ENCODE measurements around the gene GSTCD.
"Not testable (repeated sequence)": the region's sequence is repeated elsewhere in the genome, so short reads cannot be mapped to it uniquely, and the experiment has no call there.

GSTCD gene, protein sequence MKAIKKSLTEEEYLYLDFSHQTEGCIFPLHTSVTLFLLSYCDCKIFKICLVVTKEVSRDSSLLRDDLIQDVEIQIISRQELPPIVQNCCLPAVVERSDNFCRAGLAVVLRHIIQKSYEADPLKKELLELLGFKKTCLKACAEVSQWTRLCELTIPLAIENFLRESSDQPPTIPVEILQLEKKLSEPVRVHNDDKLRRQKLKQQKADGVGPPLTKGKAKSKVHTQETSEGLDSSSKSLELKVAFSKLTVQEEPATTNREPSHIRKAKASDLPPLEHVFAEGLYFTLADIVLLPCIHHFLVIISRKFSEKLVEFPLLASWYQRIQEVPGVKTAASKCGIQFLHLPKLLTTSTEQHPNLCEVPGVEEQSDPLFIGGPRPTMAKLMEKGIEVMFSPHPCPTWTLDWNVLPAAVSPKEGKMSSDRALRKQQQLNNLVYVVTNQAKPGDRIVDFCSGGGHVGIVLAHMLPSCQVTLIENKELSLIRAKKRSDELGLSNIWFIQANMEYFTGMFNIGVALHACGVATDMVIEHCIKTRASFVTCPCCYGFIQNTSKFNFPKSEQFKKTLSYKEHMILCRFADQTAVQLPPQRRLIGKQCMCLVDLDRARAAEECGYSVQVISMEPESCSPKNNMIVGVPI

GRCh38 chr4:105708181-105709080, at the start of gene GSTCD, which contains the start of gene INTS12:
Gene GSTCD (plus strand): TSS chr4:105708784. CDS start chr4:105717614, 8,830 bp downstream.
Gene INTS12 (minus strand): TSS chr4:105708689. CDS start chr4:105700005, 8,684 bp downstream.
- DNase-seq: peak; percentile 75

DNA sequence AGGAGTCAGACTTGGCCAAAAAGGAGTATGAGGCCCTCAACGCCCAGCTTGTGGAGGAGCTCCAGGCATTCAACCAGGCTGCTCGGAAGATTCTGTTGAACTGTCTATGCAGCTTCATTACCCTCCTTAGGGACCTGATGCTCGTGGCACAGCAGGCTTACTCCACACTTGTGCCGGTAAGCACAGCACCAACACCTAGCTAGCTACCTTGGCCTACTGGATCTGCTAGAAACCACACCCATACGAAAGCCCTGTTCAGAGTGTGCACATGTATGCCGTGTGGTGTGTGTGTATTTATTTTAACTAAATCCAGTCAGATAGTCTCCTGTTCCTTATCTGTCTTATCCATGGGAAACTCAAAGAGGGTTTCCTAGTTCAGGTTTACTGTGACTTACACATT, 49.4 kb upstream of the GSTCD start:
- DNase-seq: no peak

- DNase-seq: no peak
These were observed 47.6 kb upstream of the GSTCD start for GRCh38 chr4:105661028-105661427.

DNA sequence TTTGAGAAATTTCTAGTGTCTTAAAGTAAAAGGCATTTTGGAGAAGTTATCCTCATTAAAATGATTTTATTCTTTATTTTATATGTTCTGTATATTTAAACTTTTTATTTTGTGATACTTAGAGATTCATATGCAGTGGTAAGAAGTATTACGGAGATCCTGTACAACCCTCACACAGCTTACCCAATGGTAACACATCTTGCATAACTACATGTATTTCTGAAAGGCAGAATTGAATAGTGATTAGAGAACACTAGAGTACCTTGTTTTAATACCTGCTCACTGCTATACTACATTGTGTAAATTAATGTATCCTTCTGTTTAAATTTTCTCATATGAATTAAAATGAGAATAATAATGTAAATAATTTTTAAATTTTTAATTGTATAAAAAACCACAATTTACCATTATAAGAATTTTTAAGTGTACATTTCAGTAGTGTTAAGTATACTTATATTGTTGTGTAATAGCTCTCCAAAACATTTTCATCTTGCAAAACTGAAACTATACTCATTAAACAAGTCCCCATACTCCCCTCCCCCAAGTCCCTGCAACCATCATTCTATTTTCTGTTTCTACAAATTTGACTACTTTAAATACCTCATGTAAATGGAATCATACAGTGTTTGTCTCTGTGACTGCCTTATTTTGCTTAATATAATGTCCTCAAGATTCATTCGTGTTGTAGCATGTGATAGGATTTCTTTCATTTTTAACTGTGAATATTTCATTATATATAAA, 45.5 kb upstream of the GSTCD start:
- no peak for DNase-seq

DNA sequence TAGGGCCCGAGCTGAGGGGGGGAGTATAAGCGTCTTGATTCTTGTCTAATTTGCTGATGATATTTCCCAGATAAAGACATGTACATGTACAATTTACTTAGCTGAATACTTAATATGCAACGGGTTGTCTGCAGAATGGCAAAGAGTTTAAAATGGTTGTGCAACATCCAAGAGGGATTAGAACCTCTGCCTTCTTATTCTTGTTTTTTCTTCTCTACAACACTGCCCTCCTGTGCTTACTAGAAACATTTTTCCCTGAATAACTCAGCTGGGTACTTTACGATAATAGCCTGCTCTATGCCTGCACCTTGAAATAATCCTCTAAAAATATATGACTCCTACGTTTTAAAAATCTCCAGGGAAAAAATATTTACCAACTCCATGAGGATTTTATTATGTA, 41.9 kb upstream of the GSTCD start:
- peak; percentile 11 for DNase-seq

GRCh38 chr4:105670684-105671083, 37.9 kb upstream of the GSTCD start:
- DNase-seq: no peak

- DNase-seq: no peak
These were observed 37.3 kb upstream of the GSTCD start for GRCh38 chr4:105671301-105671700.

GRCh38 chr4:105674011-105674410, 34.6 kb upstream of the GSTCD start:
- no peak for DNase-seq

DNA sequence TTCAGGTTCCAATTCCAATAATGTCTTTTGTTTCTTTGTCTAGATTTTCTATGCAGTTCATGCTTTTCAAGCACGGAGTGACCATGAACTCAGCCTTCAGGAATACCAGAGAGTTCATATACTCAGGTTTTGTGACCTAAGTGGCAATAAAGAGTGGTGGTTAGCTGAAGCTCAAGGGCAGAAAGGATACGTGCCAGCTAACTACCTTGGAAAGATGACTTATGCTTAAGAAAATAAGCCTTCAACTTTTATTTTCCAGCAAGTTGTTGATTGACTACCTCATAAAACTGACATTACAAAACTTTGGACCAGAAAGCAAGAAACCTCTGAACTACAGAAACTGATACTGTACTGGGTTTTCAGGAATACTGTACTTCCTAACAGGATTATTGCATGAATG, 30.9 kb upstream of the GSTCD start:
- DNase-seq: no peak

GRCh38 chr4:105679186-105679585, 29.4 kb upstream of the GSTCD start:
- DNase-seq: no peak

GRCh38 chr4:105683038-105683437, 25.5 kb upstream of the GSTCD start:
- DNase-seq: no peak

DNA sequence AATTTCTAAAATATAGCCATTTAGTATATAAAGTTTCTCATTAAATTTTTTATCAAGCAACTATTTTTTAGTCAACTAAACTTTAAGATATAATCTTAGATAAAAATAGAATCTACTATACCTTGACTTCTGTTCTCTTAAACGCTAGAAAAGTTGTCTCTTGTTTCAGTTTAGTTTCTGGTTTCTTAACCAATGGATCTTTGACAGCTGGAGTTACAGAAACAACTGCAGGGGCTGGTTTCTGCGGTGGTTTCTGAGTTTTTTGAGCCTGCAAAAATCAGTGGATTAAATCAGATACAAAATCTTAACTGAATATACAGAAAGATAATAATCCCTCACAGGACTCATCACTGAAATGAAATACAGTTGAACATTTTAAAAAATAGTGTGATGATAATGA, 22.0 kb upstream of the GSTCD start:
- no peak for DNase-seq

DNA sequence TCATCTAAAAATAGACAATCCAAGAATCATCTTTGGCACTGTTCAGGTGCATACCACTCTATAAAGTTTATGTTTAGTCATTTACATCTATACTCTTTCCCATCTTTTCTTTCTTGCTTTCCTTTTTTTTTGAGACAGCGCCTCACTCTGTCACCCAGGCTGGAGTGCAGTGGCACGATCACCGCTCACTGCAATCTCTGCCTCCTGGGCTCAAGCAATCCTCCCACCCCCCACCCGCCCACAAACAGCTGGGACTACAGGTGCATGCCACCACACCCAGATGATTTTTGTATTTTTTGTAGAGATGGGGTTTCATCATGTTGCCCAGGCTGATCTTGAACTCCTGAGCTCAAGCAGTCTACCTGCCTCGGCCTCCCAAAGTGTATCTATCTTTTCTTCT, 13.8 kb upstream of the GSTCD start:
- not testable (repeated sequence) for DNase-seq

GRCh38 chr4:105695832-105696231, 12.8 kb upstream of the GSTCD start:
- not testable (repeated sequence) for DNase-seq

GRCh38 chr4:105698607-105699006, 10.0 kb upstream of the GSTCD start:
- no peak for DNase-seq

DNA sequence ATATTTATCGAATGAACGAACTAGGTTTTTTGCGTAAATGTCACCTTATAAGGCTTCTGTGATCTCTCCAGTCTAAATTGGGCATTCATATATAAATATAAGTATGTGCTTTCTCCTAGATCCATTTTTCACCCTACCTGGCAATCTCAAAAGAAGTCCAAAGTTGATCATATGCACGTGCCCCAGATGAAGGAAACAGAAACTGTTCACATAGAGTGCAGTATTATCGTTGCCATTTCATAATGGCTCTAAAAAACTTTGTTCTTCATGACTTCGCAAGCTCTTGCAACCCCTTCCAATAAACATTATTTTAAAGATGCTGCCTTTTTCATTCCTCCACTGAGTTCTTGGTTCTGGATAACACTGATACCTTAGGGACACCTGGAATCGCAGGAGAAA, 803 bp upstream of the GSTCD start:
- DNase-seq: no peak

DNA sequence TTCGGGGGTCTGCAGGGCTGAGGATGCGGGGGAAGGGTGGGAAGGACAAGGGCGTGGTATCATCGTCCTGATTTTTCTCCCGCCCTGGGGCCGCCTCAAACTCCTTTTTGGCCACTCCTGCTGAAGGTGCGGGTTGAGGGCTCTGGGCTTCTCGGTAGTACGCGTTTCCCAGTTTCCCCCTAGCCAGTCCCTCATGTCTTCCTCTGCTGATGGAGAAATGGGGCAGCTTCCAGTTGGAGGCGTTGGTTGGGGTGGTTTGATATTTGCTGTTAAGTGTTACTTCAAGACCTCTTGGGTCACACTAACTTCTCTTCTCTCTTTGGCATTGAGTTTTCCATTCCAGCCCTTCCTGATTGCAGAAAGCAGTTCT, 482 bp downstream of the GSTCD start:
- DNase-seq: no peak

- DNase-seq: no peak
These were observed 1.5 kb downstream of the GSTCD start for GRCh38 chr4:105710012-105710600.

DNA sequence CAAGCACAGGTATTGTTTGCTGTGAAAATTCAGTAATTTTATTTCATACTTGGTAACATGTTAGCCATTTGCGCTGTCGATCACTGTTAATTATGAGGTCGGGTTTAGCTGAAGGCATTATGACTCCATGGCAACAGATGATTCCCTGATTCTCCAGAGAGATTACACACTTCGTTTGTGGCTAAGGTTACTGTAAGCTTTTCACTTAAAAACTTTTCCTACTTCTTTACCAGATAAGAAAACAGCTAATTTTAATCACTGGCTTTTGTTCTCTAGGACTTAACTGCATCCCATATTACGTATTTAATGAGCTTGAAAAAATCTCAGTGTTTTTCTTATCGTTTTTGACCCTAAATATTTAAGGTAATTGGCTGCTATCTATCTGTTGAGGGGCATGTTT, 2.1 kb downstream of the GSTCD start:
- DNase-seq: no peak

- DNase-seq: no peak
These were observed 4.2 kb downstream of the GSTCD start for GRCh38 chr4:105712766-105713165.

- DNase-seq: no peak
These were observed 5.5 kb downstream of the GSTCD start for GRCh38 chr4:105714071-105714521.

GRCh38 chr4:105714932-105715331, 6.3 kb downstream of the GSTCD start:
- DNase-seq: no peak
